Activated naive CD8-positive, alpha-beta T cell treated with anti-CD3 and anti-CD28 coated beads, Interleukin-2, amount 50 U/mL, for 16 hours (primary cell): Measurements from ENCODE around the gene XRN2.

Source experiments
- DNase-seq: peaks from one replicate; pipeline ENCODE4 v3.0.0-alpha.2; 2020; ENCODE audit warnings: low read depth, low spot score

XRN2 gene

DNA sequence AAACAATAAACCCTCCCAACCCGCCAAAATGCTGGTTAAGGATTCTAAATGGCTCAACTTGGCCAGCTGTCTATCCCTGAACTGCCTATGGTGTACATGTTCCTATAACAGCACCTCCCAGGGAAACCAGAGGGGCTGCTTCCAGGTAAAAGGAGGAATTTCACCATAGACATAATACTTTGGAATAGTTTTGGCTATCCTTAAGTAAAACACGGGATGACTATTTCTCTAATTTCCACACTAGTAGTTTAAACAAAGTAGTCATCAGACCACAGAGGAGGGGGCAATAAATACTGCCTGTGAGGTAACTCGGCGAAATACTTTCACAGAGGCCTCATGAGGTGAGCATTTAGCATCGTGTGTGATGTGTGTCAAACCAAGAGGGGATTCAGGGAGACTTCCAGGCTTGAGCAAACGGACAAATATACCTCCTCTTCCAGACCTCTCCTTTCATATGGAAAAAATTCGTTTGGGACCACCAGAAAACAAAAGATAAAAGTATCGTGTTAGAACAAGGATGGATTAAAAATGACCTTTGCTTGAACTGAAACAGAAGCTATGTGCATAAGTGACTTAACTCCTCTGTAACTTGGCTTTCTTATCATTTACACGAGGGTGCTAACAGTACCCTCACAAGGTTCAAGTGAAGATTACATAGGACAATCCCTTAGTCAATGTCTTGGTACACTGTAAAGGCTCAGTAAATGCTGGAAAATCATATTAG is 1.0 kb upstream of the XRN2 start:
- DNase-seq, result no peak

DNA sequence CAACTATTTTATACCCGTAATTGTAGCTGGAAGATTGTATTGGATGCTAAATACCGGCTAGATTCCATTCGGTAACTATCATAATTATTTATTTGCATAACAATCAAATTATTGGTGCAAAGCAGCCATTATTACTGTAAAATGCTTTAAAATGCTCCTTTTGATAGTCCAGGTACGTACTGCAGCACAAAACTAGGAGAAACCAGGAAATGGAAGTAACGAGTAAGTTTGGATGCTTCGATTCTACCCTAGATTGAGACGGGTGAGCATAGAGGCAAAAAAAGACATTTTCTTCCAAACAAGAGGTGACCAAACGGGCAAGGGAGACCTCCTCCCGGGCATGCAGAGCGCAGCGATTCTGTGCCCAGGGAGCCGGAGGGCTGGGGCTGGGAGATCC is 469 bp upstream of the XRN2 start:
- DNase-seq, result no peak

DNA sequence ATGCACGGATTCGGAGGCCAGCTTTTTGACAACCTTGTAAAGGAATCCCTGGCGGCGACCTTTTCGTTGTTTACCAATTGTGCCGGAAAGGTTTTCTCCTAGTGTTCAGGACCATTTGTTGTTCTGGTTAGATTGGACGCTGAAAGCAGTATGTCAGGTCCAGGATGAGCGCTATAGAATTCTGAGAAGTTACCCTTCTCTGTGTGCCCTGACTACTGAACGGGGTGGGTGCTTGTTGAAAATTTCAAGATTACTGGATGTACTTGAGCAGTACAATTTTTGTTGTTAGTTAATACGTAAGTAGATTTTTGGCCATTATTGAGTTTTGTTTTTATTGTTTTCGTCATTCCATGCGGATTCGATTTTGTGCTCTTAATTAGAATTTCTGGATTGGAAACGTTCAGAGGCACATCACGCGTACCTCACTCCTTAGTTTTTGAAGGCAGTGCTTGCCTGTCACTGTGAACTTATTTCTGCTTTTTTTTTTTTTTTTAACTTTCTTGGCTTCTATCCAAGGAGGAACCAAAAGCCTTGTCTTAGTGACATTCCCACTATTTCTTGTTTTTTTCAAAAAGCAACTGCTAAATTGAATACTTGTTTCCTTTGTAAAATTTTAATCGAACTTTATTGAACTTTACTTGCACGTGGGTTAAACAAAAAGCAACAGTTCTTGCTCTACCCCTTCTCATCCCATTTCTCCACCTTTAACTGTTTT is 898 bp downstream of the XRN2 start:
- DNase-seq, result no peak

DNA sequence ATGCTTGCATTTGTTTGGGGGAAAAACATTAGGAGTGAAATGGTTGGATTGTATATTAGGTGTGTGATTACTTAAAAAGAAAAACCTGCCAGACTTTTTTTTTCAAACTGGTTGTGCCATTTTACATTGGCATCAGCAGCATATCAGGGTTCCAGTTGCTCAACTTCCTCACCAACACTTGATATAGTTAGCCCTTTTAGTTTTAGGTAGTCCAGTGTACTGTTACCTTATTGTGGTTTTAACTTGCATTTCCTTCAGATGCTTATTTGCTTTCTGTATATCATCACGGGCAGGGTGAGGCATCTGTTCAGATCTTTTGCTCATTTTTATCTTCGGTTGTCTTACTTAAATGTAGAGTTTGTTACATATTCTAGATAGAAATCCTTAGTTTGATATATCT is 5.2 kb downstream of the XRN2 start:
- DNase-seq, result no peak

DNA sequence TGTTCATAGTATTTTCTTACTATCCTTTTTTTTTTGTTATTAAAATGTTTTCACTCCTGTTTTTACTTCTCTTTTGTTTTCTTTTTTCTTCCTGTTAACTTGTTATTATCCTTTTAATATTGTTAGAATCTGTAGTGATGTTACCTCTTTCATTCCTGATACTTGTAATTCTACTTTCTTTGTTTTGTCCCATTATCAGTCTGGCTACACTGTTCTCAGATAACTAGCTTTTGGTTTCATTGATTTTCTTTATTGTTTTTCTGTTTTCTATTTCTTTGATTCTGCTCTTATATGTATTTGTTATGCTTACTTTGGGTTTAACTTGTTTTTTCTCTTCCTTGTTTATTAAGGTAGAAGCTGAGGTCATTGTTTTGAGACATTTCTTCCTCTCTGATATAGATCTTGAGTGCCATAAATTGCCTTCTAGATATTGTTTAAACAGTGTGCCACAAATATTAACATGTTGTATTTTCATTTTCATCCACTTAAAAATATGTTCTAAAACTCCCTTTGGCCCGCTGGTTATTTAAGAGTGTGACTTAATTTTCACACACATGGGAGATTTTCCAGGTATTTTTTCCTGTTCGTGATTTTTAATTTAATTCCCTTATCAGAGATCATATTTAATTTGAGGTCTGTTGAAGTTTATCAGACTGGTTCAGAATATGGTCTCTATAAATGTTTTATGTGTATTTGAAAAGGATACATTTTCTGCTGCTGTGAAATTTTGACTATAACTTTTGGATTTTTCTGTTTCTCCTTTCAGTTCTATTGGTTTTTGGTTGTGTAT is 6.7 kb downstream of the XRN2 start:
- DNase-seq, result no peak

DNA sequence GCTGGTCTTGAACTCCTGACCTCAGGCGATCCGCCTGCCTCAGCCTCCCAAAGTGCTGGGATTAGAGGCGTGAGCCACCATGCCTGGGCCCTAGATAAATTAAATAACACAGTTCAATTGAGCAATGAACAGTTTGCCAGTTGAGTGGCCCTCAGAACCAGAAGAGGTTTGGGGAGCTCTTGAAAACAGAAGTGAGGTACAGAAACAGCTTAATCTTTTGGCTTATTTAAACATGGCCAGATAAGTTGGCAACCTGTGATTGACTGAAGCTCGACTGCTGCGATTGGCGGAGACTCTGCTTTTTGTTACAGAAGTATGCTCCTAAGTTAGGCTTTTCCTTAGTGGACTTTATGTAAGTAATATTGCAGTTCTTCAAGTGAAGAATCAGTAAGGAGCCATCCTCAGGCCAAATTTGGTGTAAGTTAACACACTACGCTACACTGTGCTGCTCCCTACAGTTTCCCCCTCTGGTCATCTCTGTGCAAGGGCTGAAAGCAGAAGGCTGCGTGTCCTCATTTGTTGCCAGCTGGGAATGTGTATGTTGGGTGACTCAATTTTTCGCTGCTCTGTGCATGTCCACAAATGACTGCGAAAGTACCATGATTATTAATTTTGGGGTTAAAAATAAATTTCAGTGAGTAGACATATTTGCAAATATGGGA is 9.8 kb downstream of the XRN2 start:
- DNase-seq, result no peak

DNA sequence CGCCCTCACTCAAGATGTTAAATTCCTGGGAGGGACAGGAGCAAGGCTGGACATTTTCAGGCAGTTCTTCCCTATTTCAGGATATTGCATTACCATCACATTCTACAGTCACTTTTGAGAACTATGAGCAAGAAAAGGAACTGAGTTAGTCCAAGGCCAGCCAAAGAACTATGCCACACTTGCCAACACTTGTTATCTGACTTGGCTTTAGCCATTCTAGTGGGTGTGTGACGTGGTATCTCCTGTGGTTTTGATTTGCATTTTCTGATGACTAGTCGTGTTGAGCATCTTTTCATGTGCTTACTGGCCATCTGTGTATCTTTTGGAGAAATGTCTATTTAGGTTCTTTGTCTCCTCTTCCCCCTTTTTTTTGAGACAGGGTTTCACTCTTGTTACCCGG is 12.0 kb downstream of the XRN2 start:
- DNase-seq, result no peak

DNA sequence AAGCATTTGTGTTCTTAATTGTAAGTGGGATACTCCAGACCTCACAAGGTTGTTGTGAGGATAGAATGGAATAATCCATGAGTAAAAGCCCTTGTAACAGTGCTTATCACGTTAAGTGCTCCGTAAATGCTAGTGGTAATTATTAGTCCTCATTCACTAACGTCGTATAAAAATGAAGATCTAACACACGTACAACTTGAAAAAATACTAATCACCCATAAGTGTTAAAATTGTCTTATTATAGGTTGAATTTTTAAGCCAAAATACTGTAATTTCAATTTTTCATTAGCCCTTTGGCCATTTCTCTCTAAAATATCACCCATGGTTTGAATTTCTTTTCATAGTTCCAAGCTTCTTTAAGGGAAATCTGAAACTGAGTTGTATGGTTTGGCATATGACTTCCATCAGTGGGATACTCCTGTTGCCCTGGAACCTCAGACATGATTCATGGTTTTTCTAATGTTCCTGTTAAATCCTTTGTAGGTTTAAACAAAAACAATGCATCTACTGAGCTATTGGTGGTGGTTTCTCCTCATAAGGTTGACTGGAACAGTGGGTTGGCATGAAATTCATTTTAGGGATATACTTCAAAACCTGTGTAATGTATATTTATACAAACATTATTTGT is 19.1 kb downstream of the XRN2 start:
- no peak for DNase-seq

DNA sequence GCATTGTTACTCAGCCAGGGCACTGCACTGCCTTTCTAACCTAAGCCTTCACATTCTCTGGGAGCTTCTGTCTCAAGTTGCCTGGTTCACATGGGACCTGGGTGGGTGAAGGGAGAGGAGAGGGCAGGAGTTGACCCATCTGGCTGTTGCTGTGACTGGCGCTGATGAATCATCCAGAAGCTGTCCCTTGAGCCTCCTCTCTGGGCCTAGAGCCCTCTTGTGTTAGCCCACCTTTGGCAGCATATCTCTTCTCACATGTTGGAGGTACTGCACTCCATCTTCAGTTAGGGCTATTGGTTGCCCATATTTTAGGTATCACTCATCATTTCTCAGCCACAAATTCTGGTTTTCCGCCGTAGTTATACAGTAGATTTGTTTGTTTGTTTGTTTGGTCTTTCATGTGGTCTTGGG is 19.8 kb downstream of the XRN2 start:
- no peak for DNase-seq

DNA sequence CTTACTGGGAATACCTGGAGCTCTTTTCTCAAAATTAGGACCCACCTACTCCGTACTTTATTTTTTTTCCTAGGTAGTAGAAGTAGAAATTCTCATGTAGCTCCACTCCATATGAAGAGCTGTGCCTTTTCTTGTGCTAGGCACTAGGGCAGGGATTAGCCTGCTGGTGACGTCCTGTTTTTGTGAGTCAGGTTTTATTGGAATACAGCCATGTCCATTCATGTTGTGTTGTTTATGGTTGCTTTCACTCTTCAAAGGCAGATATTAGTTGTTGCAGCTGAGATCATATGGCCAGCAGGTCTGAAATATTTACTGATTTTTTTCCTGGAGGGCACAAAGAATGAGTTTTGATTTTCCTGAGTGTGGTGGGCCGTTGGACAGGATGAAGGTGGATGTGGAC is 20.5 kb downstream of the XRN2 start:
- no peak for DNase-seq

DNA sequence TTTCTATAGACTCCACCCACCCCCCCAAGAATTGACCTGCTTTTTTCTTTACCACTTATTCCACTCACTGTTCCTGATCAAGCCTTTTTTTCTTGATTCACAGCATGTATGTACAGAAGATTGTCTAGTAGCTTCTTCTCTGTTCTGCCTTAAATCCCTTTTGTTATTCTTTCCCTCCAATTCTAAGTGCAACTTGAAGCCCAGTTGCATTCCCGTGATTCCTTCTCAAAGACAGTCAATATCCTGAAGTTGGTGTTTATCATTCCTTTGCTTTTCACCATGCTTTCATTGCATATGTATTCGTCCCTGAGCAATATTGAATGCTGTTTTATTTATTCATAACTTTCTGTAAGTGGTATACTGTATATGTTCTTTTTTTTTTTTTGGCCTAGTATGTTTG is 21.0 kb downstream of the XRN2 start:
- DNase-seq, result no peak

DNA sequence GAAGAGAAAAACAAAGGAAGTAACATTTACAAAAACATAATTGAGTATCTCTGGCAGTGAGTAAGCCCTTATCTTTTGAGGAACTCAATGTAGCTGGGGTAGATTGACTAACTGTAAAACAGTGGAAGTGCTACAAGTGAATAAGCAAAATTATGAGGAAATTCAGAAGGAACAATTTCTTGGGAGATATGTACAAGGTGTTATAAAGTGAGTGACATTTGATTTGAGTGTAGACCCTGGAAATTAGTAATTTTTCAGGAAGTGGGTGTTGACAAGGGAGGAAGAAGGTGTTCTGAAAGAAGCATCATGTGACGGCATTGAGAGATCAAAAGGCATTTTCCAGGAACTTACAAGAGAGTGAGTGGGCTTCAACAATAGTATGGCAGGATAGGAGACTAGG is 22.2 kb downstream of the XRN2 start:
- DNase-seq, result no peak

DNA sequence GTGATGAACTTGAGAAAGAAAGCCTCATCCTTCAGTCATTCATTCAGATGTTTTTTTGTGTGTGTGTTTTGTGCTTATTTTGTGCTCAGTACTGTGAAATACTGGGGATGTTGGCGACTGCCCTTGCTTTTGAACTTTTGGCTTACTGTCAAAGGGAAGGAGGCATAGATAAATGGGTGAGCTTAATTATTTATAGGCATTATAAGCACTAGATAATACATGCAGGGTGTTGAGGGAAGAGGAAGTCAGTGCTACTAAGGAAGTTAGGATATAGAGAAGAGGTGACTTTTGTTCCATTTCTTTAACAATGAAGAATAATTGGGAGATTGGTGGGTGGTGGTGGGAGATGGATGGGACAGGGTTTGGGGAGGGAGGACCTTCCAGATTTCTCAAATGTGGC is 23.6 kb downstream of the XRN2 start:
- DNase-seq, result no peak

DNA sequence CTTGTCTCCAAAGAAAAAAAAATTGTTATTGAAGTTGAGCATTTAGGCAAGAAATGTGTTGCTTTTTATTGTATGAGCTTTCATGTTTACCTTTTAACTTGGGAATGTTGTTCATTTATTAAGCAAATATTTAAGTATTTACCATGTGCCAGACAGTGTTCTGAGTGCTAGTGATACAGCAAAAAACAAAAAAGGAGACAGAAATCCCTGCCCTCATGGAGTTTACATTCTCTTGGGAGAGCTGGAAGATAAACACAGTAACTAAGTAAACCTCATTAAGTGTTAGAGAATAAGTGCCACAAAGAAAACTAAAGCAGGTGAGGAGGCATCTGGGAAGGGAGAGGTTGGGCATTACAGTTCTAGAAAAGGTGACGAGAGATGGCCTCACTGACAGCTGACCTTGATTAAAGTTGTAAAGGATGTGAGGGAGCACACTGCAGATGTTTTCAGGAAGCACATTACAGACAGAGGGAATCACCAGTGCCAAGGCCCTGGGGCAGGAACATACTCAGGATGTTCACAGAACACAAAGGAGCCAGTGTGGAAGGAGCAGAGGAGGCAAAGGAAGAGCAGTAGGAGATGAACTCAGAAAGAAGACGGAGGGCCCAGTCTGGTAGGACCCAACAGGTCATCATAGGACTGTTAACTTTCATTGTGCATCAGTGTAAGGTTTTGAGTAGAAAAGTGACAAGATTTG is 33.5 kb downstream of the XRN2 start:
- no peak for DNase-seq

DNA sequence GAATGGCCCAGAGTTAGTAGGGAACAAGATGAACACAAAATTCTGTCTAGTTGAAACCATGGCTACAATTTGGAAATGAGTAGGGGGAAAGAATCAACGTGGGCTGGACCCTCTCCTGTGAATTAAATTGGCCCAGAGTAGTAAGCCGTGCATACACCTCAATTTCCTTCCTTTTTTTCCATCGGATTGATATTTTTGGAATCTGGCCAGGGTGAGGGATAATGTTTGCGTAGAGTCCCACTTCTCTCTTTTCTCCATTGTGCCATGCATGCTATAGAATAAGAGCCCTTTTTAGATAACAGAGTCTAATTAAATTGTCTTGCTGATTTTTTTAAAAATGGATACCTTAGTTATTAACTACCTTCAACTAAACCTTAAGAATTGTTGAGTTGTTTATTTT is 35.2 kb downstream of the XRN2 start:
- no peak for DNase-seq

DNA sequence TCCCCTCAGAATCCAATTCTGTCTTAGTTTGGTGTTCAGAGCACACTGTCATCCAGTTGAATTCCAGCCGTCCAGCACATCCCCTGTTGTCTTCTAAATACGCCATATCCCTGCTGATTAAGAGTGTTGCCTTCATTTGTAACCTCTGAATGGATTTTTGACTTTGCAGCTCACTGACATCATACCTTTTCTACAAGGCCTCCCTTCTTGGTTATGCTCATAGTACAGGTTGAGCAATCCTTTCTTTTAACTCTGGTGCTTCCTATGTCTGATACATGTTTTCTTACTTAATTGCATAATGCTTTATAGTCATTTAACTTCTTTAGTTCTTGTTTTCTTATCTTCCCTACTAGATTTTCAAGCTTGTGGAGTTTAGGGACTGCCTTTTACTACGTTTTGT is 36.4 kb downstream of the XRN2 start:
- DNase-seq, result no peak

DNA sequence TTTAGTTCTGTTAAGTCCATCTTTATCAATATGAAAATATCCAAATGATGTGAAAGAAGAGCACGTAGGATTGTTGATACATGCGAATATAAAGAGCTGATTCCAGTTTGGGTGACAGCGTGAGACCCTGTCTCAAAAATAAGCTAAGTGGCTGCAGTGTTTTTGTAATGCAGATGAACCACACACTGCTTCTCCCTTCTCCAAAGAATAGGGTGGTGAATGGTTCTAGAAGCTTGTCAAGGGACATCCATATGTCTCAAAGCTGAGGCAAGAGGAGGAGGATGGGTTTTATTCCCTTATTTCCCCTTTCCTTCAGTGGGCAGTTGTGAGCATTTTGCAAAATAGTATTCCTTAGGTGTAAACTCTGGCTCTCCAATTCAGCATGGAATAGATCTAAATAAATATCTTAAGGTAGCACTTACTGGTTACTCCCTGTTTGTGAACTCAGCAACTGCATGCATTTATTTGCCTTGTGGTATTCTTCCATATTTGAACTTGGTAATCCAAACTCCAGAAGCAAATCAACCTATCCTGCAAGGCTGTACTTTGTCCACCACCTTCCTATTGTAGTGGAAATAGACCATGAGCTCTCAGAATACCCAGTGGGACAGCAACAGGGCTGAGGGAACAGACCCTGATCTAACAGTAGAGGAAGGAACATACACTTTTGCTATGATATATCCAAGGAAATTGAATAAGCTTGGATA is 38.0 kb downstream of the XRN2 start:
- DNase-seq, result no peak

DNA sequence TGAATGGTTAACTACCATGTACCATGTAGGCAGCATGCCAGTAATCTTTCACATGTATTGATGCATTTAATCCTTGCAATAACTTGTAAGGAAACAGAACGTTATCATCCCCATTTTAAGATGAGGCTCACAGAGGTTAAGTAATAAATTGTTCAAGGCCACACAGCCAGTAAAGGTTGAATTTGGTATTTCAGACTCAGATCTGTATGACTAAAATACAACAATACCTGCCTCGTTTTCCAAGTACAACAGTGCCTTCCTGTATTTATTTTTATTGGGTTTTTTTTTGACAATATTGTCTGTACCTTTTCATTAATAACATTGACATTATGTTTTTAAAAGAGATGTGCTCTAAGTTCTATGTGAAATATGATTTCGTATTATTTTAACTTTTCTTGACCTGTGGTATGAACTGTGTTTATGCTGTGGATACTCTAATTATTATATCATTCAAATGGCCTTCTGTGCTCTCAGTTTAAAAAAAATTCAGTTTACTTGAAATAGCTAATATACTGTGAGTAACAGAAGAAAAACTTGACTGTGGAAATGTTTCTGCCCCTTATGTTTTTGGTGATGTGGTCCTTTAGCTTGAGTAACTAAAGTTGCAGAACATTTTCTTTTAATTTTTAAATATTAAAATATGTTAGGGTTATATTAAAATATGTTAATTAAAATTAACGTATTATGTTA is 39.7 kb downstream of the XRN2 start:
- no peak for DNase-seq

DNA sequence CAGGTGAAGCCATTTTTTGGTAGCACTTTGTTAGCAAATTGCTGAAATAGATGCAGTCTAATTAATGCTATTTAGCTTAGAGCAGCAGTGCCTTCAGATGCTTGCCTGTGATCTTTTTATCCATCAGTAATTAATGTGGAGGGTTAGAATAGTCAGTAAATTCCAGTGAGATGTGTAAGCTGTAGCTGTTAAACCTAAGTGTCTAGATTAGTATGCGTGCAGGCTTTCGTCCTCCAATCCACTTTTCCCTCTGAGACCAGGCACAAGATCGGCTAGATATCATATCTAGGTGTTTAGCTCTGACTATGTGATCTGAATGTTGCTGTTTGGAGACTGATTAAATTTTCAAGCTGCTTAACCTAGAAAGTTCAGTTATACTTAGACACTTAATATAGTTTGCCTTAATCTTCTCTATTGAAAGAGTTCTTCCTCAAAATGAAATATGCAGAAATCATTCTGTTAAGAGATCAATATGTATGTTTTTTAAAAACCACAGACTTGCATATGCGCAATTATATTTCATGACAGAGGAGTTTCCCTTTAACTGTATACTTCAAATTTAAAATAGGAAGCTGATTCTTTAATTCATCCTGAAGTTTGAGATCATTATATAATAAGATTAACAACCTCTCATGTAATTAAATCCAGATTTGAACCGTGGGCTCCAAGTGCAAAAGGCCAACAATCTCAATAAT is 41.2 kb downstream of the XRN2 start:
- no peak for DNase-seq
